DMS79 (cell line): Measurements from ENCODE around the gene SRPK2.
"Not testable (repeated sequence)": the region's sequence is repeated elsewhere in the genome, so short reads cannot be mapped to it uniquely, and the experiment has no call there.

Experiments used
- DNase-seq: peaks from one replicate; lab custom pipeline; 2025; lab: John Stamatoyannopoulos, UW

The SRPK2 gene

DNA sequence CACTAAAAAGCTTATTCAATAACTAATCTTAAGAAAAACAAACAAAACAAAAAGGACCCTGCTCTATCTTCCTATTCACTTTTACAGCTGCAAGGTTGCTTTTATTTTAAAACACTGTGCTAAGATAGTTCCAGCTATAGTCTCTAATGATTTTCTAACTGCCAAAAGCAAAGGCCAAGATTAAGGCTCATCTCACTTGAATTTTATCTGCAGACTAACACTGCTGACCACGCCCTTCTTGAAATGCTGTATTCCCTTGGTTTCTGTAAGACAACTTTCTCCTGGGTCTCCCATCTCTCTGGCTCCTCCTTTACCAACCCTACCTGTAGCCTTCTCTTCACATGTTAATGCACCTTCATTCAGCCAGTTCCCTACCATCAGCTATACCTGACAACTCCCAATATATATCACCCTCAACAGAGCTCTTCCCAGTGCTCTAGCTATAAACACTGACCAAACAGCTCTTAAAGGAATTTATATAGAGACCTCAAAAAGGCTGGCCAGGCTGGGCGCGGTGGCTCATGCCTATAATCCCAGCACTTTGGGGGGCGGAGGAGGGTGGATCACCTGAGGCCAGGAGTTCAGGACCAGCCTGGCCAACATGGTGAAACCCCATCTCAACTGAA is 11.7 kb downstream of the SRPK2 start:
- DNase-seq, result no peak

- no peak for DNase-seq
These were observed 18.8 kb downstream of the SRPK2 start for GRCh38 chr7:105369944-105370343.

GRCh38 chr7:105367458-105367857 is 21.3 kb downstream of the SRPK2 start:
- no peak for DNase-seq

DNA sequence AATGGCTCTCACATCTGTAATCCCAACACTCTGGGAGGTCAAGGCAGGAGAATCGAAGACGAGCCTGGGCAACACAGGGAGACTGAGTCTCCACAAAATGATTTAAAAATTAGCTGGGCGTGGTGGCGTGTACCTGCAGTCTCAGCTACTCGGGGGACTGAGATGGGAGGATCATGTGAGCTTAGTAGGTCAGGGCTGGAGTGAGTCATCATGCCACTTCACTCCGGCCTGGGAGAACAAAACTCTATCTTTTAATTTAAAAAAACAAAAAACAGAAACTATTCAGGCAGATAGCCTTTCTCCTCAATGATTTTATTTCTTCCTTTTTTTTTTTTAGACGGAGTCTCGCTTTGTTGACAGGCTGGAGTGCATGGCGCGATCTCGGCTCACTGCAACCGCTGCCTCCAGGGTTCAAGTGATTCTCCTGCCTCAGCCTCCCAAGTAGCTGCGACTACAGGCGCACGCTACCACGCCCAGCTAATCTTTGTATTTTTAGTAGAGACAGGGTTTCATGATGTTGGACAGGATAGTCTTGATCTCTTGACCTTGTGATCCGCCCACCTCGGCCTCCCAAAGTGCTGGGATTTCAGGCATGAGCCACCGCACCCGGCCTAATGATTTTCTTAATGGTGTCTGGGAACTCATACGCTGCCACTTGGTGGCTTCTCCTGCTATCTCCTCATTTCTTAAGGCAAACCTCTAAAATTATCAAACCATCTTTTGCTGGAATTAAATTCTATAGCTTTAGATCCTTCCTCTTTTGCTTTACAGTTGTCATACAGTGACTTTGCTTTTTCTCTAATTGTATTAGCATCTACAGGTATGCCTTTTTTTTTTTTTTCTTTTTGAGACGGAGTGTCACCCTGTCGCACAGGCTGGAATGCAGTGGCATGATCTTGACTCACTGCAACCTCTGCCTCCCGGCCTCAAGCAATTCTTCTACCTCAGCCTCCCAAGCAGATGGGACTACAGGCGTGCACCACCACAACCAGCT is 22.9 kb downstream of the SRPK2 start:
- DNase-seq, result no peak

- DNase-seq, result no peak
These were observed 24.0 kb downstream of the SRPK2 start for GRCh38 chr7:105364684-105365083.

GRCh38 chr7:105363657-105364056 is 25.1 kb downstream of the SRPK2 start:
- not testable (repeated sequence) for DNase-seq

- DNase-seq, result not testable (repeated sequence)
These were observed 26.0 kb downstream of the SRPK2 start for GRCh38 chr7:105362685-105363084.

GRCh38 chr7:105361995-105362394 is 26.7 kb downstream of the SRPK2 start:
- DNase-seq, result not testable (repeated sequence)

DNA sequence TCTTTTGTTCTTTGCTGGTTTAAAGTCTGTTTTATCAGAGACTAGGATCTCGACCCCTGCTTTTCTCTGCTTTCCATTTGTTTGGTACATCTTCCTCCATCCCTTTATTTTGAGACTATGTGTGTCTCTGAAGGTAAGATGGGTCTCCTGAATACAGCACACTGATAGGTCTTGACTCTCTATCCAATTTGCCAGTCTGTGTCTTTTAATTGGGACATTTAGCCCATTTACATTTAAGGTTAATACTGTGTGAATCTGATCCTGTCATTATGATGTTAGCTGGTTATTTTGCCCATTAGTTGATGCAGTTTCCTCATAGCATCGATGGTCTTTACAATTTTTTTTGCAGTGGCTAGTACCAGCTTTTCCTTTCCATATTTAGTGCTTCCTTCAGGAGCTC is 28.6 kb downstream of the SRPK2 start:
- not testable (repeated sequence) for DNase-seq

GRCh38 chr7:105355701-105356100 is 33.0 kb downstream of the SRPK2 start:
- no peak for DNase-seq

DNA sequence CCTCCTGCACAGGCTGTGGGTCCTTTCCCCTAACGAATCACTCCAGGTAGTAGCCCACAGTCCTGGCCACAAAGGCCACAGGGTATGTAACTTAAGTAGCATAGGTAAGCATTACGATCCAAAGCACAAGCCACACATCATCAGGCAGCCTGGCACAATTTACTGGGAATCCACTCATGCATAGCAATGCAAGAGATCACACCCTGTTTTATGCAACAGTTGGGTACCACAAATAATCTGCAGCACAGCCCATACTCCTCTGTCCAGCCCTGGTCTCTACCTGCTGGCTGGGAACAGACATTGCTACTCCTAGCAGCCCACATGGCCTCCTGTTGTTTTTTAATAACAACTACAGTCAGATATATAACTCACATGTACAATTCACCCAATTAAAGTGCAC is 34.3 kb downstream of the SRPK2 start:
- no peak for DNase-seq

DNA sequence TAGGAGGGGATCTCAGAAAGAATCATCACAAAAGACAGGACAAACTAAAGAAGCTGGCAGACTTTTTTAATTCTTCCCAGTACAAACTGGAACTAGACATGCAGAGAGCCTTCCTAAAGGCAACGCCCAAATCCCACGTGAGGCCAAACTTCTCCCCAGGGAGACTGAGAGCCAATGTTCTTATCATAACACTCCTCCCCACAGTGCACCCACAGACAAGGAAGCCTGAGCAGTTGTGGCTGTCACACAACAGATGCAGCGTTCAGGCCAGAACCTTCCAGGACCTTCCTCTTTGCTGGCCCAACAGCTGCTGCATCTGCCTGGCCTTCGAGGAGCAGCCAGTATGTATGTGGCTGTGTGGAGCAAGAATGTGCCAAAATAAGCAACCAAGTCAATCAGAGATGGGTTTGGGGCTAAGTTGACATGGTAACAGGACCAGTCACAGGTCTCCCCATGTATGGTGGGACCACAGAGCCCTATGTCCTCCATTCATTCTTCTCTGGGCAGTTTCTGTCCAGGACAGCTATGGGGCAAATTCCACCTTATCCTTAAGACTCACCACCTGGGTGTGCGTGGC is 34.9 kb downstream of the SRPK2 start:
- no peak for DNase-seq

GRCh38 chr7:105352901-105353668 is 35.6 kb downstream of the SRPK2 start:
- DNase-seq, result no peak

DNA sequence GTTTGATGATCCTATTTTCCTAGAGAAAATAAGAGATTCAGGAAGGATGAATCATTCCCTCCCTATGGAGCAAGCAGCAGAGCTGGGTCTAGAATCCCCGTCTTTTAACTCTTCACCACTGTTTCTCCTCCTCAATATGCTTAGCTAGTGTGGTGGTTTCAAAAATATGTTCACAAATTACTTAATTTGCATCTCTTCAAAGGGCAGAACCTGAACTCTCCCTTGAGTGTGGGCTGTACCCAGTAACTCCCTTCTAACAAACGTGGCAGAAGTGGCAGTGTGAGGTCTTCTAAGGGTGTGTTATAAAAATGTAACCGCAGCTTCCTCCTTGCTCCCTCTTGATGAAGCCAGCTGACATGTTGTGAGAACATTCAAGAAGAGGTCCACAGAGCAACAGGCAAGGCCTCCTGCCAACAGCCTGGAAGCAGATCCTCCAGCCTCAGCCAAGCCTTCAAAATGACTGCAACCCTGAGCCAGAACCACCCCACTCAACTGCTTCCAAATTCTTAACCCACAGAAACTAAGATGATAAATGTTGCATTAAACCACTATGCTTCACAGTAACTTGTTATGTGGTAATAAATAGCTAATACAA is 36.6 kb downstream of the SRPK2 start:
- DNase-seq, result peak; percentile 87

DNA sequence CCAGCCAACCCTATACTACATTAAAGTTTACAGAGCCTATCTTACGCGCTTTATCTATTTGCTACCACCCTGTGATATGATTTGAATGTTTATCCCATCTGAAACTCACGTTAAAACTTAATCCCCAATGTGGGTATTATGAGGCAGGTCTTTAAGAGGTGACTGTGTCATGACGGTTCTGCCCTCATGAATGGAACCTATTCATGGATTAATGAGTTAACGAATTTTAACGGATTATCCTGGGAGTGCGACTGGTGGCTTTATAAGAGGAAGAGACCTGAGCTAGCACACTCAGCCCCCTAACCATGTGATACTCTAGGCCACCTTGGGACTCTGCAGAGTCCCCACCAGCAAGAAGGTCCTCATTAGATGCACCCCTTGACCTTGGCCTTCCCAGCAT is 37.8 kb downstream of the SRPK2 start:
- DNase-seq, result no peak

- DNase-seq, result not testable (repeated sequence)
These were observed 40.5 kb downstream of the SRPK2 start for GRCh38 chr7:105348177-105348576.

GRCh38 chr7:105346593-105347322 is 42.0 kb downstream of the SRPK2 start:
- no peak for DNase-seq

DNA sequence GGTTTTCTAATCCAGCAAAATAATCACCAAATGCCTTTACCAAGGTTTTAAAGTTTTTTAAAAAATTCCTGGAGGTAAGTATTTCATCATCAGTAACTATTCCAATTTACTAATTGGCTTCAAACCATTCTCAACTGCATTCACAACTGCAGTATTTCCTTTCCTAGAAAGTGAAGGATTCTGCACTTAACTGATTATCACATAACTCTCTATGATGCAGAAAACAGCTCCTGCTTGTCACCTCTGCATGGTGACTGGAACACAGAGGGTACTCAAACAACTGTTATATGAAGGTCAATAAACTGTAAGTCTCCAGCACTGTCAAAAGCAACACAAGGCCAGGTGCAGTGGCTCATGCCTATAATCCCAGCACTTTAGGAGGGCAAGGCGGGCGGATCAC is 42.6 kb downstream of the SRPK2 start:
- DNase-seq, result no peak

- DNase-seq, result no peak
These were observed 43.0 kb downstream of the SRPK2 start for GRCh38 chr7:105345725-105346124.

- DNase-seq, result no peak
These were observed 43.7 kb downstream of the SRPK2 start for GRCh38 chr7:105345003-105345402.
